A673 (cell line): Measurements from ENCODE around the gene CYS1. TPM values are rescaled to one million over a fixed set of nuclear protein-coding genes. Genes with fewer than 3 reads are reported as not detected.

Experiments
- BruUV-seq: library from RNA; stranded (reverse); fragments of 400-500 nt; replicated peaks from 2 replicates; lab custom pipeline; 2021; lab: Mats Ljungman, UMichigan
- CTCF ChIA-PET: fragments of 300-600 bp; sonication (Branson Sonifier 250); formaldehyde crosslinking; loops from one replicate; lab custom pipeline; 2022; ENCODE audit warnings: antibody characterized with exemption; lab: Charles Lee
- POLR2A ChIA-PET: fragments of 300-600 bp; sonication (Branson Sonifier 250); formaldehyde crosslinking; loops from one replicate; lab custom pipeline; 2022; ENCODE audit warnings: antibody characterized with exemption; ENCODE audit not compliant: low non-redundant PET; lab: Charles Lee
- DNase-seq: peaks from one replicate; pipeline ENCODE4 v3.0.0-alpha.2; 2015; ENCODE audit warnings: low spot score
- H3K27ac ChIP-seq: fragments of 200-600 bp; sonication (generic); 2 replicates; pipeline ENCODE4 v1.5.1; 2016; ENCODE audit warnings: mixed run types, low read depth, mild to moderate bottlenecking, mixed read lengths, antibody characterized with exemption, low read length; ENCODE audit not compliant: poor library complexity, severe bottlenecking
- H3K27me3 ChIP-seq: fragments of 200-600 bp; sonication (generic); replicated peaks from 2 replicates; pipeline ENCODE4 v1.6.1; 2017; ENCODE audit warnings: mixed run types, low read depth, mild to moderate bottlenecking, mixed read lengths, antibody characterized with exemption, low read length; ENCODE audit not compliant: insufficient read depth, poor library complexity
- H3K36me3 ChIP-seq: fragments of 200-600 bp; sonication (generic); 2 replicates; pipeline ENCODE4 v1.6.1; 2016; ENCODE audit warnings: mixed run types, mild to moderate bottlenecking, mixed read lengths, antibody characterized with exemption, low read length; ENCODE audit not compliant: insufficient read depth, poor library complexity, severe bottlenecking
- H3K4me1 ChIP-seq: fragments of 200-600 bp; sonication (generic); 2 replicates; pipeline ENCODE4 v1.6.1; 2017; ENCODE audit warnings: mixed run types, mild to moderate bottlenecking, mixed read lengths, antibody characterized with exemption, low read length; ENCODE audit not compliant: insufficient read depth, poor library complexity, severe bottlenecking
- H3K4me3 ChIP-seq: fragments of 200-600 bp; sonication (generic); 2 replicates; pipeline ENCODE4 v1.5.1; 2016; ENCODE audit warnings: low read depth, mixed run types, mild to moderate bottlenecking, mixed read lengths, low read length; ENCODE audit not compliant: poor library complexity, severe bottlenecking
- H3K9me3 ChIP-seq: fragments of 200-600 bp; sonication (generic); 2 replicates; pipeline ENCODE4 v1.6.1; 2016; ENCODE audit warnings: mixed run types, low read depth, mild to moderate bottlenecking, mixed read lengths, antibody characterized with exemption, low read length; ENCODE audit not compliant: poor library complexity, severe bottlenecking
- EZH2 ChIP-seq: fragments of 200-600 bp; sonication (generic); IDR thresholded peaks from 2 replicates; pipeline ENCODE4 v1.6.1; 2017; ENCODE audit warnings: borderline replicate concordance, low read depth, mild to moderate bottlenecking, mixed read lengths, antibody characterized with exemption, low read length; ENCODE audit not compliant: poor library complexity, severe bottlenecking
- intact Hi-C: fragments of 100-400 bp; cut with micrococcal nuclease; formaldehyde crosslinking; loops from one replicate; pipeline ENCODE4 v1.10.0; 2022; ENCODE audit not compliant: unreplicated experiment
- total RNA-seq: library from RNA; stranded (reverse); gene quantifications from 2 replicates; pipeline ENCODE4 v1.2.3, GENCODE V29; 2021
- TF ChIP-seq, protein P1 (sequence below): fragments of 300-800, 200-600 bp; sonication (generic); conservative IDR thresholded peaks from 2 replicates; pipeline ENCODE4 v1.5.1; 2017; ENCODE audit warnings: low read depth, mild to moderate bottlenecking, antibody characterized with exemption, low read length, moderate library complexity, mixed read lengths

CYS1 gene
- total RNA-seq, 1 experiment from 2014 or later: not detected

DNA sequence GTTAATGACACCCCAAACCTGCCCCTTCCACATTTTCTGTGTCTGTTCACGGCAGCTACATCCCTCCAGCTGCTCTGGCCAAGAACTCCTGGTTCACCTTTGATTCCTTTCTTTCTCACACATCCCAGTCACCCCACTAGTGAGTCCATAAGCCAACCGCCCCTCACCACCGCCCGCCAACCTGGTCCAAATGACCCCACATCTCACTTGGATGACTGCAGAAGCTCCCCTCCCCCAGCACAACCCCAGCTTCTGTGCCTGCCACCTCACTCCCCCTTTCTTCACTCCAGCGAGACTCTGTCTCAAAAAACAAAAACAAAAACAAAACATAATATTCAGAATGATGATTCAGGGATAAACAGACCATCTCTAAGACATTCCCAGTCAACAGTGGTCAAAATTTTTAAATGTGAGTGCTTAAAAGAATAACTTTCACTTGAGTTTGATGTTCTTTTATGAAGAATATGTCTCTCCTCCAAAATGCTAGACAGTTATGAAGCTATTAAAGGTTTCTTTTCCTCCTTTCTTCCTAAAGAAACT lies 3.2 kb downstream of the CYS1 start:
- TF ChIP-seq, protein P1, sequence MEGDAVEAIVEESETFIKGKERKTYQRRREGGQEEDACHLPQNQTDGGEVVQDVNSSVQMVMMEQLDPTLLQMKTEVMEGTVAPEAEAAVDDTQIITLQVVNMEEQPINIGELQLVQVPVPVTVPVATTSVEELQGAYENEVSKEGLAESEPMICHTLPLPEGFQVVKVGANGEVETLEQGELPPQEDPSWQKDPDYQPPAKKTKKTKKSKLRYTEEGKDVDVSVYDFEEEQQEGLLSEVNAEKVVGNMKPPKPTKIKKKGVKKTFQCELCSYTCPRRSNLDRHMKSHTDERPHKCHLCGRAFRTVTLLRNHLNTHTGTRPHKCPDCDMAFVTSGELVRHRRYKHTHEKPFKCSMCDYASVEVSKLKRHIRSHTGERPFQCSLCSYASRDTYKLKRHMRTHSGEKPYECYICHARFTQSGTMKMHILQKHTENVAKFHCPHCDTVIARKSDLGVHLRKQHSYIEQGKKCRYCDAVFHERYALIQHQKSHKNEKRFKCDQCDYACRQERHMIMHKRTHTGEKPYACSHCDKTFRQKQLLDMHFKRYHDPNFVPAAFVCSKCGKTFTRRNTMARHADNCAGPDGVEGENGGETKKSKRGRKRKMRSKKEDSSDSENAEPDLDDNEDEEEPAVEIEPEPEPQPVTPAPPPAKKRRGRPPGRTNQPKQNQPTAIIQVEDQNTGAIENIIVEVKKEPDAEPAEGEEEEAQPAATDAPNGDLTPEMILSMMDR: no peak
- TF ChIP-seq EZH2: no peak
- Histone ChIP-seq H3K9me3 (no peaks in the 10 kb centered on the region), H3K36me3 (no peaks in the 10 kb centered on the region), H3K4me1 (peaks cover 9% of the 10 kb centered on the region), H3K27me3 (peaks cover 68% of the 10 kb centered on the region), H3K4me3 (no peak overlapping the region), H3K27ac (no peak overlapping the region)
- ChIA-PET CTCF (interaction anchor here (0.6 kb wide), 1 partner anchor 134 kb away, joined by 3 read pairs; no protein-coding TSS in a partner anchor), POLR2A (no interaction called here)
- BruUV-seq: no TSS peak
- intact Hi-C loops: loop anchor here (10.0 kb wide), 1 partner anchor 588 kb away; no protein-coding TSS in a partner anchor
- DNase-seq: no peak

DNA sequence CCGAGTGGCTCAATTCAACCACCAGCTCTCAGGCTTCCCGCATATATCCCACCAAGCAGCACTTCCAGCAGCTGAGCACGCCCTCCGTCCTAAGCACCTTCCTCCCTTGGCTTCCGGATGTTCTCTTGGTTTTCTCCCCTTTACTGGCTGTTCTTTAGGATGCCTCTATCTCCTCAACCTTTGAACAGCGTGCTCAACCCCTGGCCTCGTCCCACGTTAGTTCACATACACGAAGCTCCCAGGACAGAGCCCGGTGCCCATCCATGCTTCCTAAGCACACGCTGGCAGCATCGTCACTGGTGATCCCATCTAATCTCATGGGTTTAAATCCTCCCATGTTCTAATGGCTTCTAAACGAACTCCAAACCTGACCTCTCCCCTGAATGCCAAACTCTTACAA lies 3.7 kb downstream of the CYS1 start:
- ChIA-PET POLR2A (no interaction called here), CTCF (no interaction called here)
- intact Hi-C loops: loop anchor here (10.0 kb wide), 1 partner anchor 588 kb away; no protein-coding TSS in a partner anchor
- no peak overlapping the region for H3K4me3 ChIP-seq
- no TSS peak for BruUV-seq
- DNase-seq: no peak
- TF ChIP-seq, protein P1: no peak
- no peak for TF ChIP-seq EZH2
- peaks cover 9% of the 10 kb centered on the region for H3K4me1 ChIP-seq
- H3K36me3 ChIP-seq: no peaks in the 10 kb centered on the region
- H3K9me3 ChIP-seq: no peaks in the 10 kb centered on the region
- no peak overlapping the region for H3K27ac ChIP-seq
- peaks cover 62% of the 10 kb centered on the region for H3K27me3 ChIP-seq

DNA sequence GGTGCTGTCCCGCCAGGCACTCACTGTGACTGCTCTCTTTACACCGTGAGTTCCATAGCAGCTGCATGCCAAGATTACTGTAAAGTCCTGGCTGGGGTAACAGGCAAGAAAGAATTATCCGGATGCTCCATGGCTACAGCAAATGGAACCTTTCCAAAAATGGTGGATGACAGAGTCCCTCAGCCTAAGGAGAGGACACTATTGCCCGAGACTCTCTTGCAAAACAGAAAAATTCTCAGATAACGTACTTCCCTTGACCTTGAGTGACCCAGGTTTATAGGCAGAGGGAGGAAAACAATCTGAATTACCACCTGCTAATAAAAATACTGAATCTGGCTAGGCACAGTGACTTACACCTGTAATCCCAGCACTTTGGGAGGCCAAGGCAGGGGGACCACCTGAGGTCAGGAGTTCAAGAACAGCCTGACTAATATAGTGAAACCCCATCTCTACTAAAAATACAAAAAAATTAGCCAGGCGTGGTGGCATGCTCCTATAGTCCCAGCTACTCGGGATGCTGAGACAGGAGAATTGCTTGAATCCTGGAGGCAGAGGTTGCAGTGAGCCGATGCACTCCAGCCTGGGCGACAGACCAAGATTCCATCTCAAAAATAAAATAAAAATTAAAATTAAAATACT lies 4.5 kb downstream of the CYS1 start:
- no peak for DNase-seq

More for the DNA sequence above, 4.5 kb downstream of the CYS1 start:
- ChIA-PET CTCF (interaction anchor here (0.6 kb wide), 1 partner anchor 359 kb away, joined by 3 read pairs; no protein-coding TSS in a partner anchor), POLR2A (interaction anchor here (0.6 kb wide), 1 partner anchor 49 kb away, joined by 4 read pairs; no protein-coding TSS in a partner anchor)
- BruUV-seq: no TSS peak
- H3K36me3 ChIP-seq: no peaks in the 10 kb centered on the region
- intact Hi-C loops: loop anchor here (10.0 kb wide), 1 partner anchor 589 kb away; no protein-coding TSS in a partner anchor
- H3K27me3 ChIP-seq: peaks cover 54% of the 10 kb centered on the region
- no peak overlapping the region for H3K4me3 ChIP-seq
- H3K4me1 ChIP-seq: peaks cover 6% of the 10 kb centered on the region
- no peak for TF ChIP-seq EZH2
- TF ChIP-seq, protein P1: no peak
- no peak overlapping the region for H3K27ac ChIP-seq
- H3K9me3 ChIP-seq: no peaks in the 10 kb centered on the region
